Activated T-helper 1 cell treated with anti-CD3 and anti-CD28 coated beads, Interleukin-2, amount 50 U/mL, for 16 hours (primary cell): ENCODE measurements around the gene MFAP5.
"Not testable (repeated sequence)": the region's sequence is repeated elsewhere in the genome, so short reads cannot be mapped to it uniquely, and the experiment has no call there.

ENCODE experiments used
- DNase-seq, 2 donors: peaks; one replicate each; pipeline ENCODE4 v3.0.0-alpha.2; 2020; ENCODE audit warnings: low read depth in 1 of 2, low spot score in 1 of 2

MFAP5 gene

GRCh38 chr12:8675591-8676036 lies 13.0 kb upstream of the MFAP5 start:
- DNase-seq: no peak

DNA sequence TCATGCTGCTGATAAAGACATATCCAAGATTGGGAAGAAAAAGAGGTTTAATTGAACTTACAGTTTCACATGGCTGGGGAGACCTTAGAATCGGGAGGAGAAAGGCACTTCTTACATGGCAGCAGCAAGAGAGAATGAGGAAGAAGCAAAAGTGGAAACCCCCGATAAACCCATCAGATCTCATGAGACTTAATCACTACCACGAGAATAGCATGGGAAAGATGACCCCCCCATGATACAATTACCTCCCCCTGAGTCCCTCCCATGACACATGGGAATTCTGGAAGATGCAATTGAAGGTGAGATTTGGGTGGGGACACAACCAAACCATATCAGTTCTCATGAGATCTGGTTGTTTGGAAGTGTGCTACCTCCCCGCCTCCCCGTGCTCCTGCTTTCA lies 9.8 kb upstream of the MFAP5 start:
- no peak for DNase-seq

DNA sequence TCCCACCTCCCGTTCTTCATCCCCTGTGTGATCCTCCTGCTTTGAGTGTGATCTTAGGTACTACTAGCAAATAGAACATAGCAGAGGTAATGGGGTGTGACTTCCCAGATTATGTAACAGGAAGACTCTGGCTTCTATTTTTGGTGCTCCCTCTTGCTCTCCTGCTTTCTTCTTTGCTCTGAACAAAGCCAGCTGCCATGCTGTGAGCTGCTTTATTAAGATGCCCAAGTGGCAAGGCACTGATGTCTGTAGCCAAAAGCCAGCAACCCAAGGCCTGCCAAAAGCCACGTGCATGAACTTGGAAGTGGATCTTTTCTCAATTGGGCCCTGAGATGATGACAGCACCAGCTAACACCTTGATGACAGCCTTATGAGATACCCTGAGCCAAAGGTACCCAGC lies 5.8 kb upstream of the MFAP5 start:
- no peak for DNase-seq

DNA sequence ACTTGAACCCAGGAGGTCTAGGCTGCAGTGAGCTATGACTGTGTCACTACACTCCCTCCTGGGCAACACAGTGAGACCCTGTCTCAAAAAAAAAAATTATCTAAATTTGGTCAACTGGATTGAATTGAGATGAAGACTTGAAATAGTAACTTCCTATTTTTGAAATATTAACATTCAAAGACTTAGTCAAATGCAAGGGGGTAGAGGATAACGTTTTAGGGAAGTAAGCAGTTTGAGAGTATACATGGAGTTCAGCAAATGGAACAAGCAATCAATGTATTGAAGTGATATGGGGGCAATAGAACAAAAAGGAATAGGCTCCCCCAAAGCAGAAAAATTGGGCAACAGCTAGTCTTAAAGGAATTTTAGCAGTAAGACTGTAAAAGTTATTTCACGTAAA lies 4.6 kb upstream of the MFAP5 start:
- DNase-seq: no peak

DNA sequence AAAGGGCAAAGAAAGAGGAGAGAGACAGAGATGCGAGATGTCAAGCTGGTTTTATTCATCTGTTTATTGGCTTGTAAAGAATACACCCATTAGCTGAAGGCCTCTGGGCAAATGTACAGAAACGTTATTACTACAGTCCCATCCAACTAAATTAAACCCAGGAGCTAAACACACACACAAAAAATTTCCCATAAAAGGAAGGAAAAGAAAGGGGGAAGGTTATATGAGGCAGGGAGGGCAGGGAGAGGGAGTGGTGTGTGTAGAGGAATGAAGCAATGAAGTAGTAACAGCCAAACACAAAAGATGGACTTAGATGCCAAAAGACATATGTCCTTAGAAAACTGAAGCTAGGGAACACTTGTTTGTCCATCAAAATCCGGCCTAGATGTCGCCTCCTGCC lies 3.1 kb upstream of the MFAP5 start:
- no peak for DNase-seq

- no peak for DNase-seq
Observed at GRCh38 chr12:8664228-8664913, 1.7 kb upstream of the MFAP5 start.

GRCh38 chr12:8661751-8662150 lies 875 bp downstream of the MFAP5 start:
- no peak for DNase-seq

DNA sequence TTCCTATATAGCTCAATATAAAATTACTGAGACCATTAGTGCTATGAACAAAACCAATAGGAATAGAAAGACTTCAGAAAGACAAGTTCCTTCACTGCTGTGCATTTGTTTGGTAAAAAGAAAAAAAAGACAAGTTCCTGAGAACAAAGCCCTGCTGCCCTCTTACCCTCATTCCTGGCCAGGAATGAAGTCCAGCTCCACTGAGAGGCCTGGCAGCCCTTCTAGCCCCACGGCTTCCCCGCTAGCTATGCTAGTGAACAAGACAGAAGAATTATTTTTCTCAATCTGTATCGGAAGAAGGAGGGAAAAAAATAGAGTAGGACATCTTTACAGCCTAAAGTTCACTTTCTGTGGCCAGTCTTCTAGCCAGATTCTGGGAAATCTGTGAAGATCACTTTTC lies 1.6 kb downstream of the MFAP5 start:
- DNase-seq: no peak

DNA sequence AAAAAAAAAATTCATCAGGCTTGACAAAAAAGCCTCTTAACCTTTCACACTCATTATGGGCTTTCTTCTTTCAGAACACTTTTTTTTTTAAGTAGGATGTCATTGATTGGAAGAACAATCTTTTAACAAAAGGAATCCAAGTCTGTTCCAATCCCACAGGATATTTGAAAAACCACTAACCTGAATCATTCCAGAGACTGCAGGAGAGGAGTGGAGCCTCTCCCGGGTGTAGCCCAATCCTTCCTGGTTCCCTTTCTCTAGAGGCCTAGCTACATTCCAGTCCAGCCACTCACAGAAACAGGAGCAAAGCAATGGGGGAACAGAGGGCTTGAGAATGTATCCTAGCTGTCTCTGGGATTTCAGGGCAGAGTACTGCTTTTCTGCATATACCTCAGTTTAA lies 4.3 kb downstream of the MFAP5 start:
- no peak for DNase-seq

DNA sequence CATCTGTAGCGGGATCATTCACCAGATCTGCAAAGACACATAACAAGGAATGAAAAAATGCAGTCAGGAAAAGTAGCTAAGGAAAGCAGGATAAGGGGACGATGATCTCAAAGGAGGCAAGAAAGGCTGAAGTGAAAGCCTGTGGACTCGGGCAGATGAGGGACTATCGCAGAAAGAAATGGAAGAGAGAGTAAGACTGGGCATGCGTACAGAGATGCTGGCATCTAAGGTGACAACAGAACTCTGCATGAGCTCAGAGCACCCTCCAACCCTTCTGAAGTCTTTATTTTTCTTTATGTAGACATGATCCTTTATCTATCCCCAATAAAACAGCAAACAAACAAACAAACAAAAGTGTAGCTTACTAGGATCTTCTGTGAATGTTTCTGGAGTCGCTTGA lies 7.2 kb downstream of the MFAP5 start:
- no peak for DNase-seq

DNA sequence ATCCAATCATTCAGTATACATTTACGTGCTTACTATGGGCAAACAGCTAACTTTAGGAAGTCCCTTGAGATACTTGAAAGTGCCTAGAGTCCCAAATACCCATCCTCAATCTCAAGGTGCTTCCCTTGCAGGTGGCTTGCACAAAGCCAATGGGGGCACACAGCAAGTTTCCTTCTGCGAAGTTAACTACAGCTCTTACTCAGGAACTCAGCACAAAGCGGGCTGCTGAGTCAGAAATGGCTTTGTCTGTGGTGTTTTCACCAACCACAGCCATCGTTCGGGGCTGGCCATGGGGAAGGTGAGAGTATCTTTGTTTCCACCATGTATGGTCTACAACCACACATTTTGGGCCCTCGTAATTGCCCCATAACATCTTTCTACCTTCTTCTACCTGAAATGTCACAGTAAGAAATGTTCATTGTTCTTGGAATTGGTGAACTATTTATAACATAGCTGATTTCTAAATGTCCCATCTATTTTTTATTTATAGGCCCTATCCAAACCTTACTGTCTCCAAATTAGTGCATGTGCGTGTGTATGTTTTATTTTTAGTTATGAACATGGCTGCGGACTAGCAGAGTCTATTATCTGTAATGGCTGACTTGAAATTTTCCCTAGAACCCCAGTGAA lies 13.9 kb downstream of the MFAP5 start:
- peak; percentile 16 to 43 for DNase-seq

DNA sequence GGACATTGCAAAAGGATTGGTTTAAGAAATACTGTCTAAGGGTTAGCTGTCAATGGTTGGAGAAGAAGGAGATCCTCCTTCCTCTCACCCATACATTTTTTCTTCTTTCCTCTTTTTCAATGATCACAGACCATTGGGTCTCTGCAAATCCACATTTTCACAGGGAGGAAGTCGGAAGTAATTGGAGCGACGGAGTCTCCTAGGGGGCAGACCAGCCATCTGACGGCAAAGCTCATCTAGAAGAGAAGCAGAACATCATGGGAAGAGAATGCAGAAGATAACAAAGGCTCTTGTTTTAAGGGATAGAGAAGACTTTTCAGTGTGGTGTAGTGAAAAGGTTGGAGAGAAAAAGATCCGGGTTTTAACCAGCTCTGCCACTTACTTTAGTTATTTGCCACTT lies 14.7 kb downstream of the MFAP5 start:
- DNase-seq: no peak

- peak in 1 of 2 donors; percentile 24 for DNase-seq
Observed at GRCh38 chr12:8644345-8645248, 18.0 kb downstream of the MFAP5 start.

- DNase-seq: no peak
Observed at GRCh38 chr12:8642775-8643174, 19.9 kb downstream of the MFAP5 start.

DNA sequence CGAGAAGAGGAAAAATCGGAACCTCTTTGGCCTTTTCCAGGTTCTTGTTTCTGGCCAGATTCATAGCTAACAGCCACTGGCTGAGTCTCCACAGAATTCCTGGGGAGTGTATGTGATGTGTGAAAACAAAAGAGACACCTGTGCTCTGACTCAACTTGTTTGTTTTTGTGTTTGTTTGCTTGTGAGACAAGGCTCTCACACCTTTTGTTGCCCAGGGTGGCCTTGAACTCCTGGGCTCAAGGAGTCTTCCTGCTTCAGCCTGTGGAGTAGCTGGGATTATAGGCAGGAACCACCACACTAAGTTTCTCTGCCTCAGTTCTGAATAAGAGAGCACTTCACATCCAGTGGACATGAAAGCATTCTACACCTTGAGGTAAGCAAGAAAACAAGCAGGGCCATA lies 22.7 kb downstream of the MFAP5 start:
- no peak for DNase-seq

- no peak for DNase-seq
Observed at GRCh38 chr12:8638951-8639350, 23.7 kb downstream of the MFAP5 start.

GRCh38 chr12:8637666-8638065 lies 25.0 kb downstream of the MFAP5 start:
- DNase-seq: no peak

GRCh38 chr12:8637244-8637643 lies 25.4 kb downstream of the MFAP5 start:
- no peak for DNase-seq

- no peak for DNase-seq
Observed at GRCh38 chr12:8636581-8636980, 26.0 kb downstream of the MFAP5 start.

- not testable (repeated sequence) for DNase-seq
Observed at GRCh38 chr12:8636007-8636346, 26.6 kb downstream of the MFAP5 start.

DNA sequence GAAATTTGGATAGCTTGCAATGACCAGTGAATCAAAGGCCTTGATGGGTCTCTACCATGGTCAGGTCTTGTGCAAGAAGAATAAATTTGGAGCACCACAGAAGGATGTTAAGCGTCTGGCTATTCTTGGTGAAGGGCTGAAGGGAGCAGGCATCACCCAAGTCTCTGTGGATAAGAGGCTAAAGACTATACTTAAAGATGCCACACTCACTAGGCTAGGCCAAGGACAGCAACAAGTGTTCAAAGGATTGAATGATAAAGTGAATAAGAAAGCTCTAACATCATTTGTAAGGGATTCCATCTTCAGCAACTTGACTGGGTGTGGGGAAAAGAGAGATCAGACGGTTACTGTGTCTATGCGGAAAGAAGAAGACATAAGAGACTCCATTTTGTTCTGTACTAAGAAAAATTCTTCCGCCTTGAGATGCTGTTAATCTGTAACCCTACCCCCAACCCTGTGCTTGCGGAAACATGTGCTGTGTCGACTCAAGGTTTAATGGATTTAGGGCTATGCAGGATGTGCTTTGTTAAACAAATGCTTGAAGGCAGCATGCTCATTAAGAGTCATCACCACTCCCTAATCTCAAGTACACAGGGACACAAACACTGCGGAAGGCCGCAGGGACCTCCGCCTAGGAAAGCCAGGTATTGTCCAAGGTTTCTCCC lies 27.2 kb downstream of the MFAP5 start:
- DNase-seq: not testable (repeated sequence)

- no peak for DNase-seq
Observed at GRCh38 chr12:8630131-8630530, 32.5 kb downstream of the MFAP5 start.
